Activated naive CD4-positive, alpha-beta T cell treated with Interleukin-2 at 50 U/mL for 16 hours (primary cell): Measurements from ENCODE around the gene NLRP5.
"Not testable (repeated sequence)": the region's sequence is repeated elsewhere in the genome, so short reads cannot be mapped to it uniquely, and the experiment has no call there.

ENCODE experiments used
- DNase-seq: peaks from one replicate; pipeline ENCODE4 v3.0.0-alpha.2; 2020

Gene NLRP5

DNA sequence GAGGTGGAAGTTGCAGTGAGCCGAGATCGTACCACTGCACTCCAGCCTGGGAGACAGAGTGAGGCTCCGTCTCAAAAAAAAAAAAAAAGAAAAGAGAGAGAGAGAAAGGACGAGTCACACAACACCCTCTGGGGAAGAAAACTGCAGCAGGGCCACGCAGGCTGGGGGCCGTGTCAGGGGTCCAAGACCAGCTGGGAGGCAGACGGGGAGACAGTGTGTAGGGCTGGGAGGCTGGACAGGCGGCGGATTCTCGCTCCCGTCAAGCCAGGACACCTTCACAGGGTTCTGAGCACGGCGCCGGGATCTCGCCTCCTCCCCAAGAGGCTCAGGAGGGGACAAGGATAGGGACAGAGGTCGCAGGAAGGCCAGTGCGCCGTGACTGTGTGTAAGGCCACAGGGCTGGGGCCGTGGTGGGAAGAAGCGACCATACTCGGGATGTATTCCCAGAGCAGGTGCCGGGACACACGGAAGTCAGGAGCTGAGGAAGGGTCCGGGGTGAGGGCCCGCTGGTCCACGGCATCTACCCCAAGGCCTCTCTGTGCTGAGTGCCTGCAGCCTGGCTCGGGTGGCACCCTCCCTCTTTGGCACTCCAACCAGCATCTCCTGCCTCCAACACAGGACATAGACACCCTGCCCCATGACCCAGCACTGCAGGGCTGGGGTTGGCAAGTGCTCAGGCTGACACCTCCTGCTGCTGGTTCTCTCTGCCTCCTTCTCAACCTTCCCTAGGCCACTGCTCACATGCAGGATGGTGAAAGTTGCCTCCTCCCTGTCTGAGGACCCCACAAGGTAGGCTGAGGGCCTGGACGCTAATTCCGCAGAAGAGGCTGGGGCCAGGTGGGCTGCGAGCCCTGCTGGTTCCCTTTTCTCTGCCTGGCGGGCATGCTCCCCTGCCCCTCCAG lies 113.3 kb downstream of the NLRP5 start:
- no peak for DNase-seq

DNA sequence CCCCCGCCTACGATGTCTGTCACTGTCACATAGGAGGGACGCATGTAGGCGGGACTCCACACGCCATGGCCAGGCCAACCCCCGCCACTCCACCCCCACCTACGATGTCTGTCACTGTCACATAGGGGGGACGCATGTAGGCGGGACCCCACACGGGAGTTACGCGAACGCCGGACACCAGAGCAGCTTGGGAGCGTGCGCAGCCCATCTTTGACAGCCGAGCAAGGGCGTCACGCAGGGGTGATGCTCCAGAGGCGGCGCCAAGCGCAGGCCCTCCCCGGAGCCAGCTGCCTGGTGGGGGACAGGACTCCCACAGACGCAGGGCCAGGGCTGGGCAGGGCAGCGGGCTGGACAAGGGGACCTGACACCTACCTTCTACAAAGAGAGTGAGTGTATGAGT lies 114.5 kb downstream of the NLRP5 start:
- DNase-seq, result no peak

DNA sequence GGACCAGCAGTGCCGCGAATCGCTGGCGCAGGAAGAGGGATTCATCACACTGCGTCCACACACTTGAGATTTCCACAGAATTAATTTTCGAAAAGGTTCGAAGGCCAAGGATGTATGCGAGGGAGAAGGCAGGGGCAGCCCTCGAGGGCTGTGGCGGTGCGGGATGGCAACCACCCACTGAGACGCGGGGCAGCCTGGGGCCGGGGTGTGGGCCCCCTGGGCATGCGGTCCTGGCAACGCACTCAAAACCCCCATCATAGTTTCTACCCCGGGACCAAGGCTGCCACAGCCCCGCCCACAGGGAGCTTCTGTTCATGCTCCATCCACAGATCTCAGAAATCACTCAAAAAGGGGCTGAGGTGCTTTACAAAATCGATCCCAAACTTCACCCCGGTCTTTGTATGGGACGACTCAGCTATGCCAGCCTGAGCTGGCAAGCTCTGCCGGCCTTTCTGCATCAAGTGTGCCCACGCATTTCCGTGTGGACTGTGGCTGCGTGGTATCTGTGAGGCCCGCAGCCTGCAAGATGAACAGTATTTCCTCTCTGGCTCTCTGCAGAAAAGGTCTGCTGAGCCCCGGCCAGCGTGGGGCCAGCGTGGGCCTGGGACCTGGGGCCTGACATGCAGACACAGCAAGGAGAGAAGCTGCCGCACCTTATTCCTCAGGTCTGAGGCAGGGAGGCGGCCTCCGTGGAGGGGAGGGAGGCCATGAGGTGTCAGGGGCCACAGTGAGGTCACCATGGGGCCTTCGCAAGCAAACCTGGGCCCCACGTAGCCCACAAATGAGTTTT lies 115.4 kb downstream of the NLRP5 start:
- DNase-seq, result no peak

DNA sequence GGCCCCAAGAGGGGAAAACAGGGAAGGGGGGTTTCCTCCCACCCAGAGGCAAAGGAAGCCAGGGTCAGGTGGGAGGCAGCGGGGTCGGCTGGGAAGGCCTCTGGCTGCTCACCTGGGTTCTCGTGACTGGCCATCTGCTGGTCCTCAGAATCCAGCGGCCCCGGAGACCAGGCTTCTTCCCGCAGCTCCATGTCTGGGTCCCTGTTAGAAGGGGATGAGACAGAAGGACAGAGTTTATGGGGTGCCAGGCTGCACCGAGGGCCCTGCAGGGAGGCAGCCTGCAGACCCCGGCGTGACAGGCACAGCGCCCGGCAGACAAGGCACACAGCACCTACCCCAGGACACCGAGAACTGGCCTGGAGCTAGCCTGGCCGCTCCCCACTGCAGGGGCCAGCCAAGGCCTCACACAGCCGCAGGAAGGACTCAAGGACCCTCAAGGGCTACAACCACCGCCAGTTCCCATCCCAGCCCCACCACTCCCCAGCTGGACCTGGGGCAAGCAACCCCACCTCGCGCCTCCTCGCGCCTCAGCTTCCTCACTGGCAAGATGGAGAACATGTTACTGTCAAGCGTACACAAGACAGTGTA lies 116.5 kb downstream of the NLRP5 start:
- no peak for DNase-seq

DNA sequence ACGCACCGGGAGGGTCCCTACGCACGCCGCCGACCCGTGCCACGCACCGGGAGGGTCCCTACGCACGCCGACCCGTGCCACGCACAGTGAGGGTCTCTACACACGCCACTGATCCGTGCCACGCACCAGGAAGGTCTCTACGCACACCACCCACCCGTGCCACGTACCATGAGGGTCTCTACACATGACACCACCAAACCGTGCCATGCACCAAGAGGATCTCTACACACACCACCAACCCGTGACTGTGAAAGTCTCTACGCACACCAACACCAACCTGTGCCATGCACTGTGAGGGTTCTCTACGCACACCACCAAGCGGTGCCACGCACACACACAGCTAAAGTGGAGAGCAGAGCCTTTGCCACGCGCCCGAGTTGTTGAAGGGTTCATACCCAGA lies 117.8 kb downstream of the NLRP5 start:
- no peak for DNase-seq

DNA sequence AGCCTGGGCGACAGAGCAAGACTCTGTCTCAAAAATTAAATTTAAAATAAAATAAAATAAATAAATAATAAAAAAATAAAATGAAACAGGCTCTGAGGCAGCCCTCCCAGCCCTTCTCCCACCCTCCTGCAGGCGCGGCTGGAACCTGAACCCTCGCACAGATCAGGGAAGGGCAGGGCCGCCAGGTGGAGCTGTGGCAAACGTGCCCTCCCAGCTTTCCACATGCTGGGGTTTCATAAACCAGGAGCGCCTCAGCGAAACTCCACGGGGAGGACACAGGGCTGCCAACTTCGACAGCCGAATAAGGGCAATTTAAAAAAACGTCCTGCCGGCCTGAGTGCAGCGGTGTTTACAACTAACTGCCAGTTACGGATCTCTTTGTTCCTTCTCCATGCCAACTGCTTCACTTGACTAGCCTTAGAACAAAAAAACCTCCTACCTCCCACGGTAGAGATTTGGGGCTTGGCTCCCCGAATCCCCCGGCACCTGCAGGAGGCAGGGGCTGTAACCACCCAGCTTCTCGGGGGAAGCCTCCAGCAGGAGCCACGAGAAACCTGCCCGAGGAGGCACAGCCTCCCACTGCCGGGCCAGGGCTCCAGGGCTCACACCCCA lies 118.6 kb downstream of the NLRP5 start:
- peak; percentile 43 for DNase-seq

DNA sequence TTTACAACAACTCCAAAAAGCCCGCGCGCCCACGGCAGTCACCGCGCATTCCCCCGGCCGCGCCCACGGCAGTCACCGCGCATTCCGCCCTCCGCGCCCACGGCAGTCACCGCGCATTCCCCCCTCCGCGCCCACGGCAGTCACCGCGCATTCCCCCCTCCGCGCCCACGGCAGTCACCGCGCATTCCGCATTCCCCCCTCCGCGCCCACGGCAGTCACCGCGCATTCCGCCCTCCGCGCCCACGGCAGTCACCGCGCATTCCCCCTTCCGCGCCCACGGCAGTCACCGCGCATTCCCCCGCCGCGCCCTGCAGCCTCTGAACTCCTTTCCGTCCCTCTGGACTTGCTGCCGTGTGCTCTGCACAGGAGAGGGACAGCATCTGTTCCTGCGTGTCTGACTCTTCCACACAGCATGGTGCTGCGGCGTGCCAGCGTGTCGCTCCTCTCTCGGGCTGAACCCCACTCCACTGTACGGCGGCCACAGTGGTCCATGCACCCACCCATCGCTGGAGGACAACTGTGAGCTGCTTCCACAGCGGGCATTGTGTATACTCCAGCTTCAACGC lies 119.3 kb downstream of the NLRP5 start:
- DNase-seq, result not testable (repeated sequence)

DNA sequence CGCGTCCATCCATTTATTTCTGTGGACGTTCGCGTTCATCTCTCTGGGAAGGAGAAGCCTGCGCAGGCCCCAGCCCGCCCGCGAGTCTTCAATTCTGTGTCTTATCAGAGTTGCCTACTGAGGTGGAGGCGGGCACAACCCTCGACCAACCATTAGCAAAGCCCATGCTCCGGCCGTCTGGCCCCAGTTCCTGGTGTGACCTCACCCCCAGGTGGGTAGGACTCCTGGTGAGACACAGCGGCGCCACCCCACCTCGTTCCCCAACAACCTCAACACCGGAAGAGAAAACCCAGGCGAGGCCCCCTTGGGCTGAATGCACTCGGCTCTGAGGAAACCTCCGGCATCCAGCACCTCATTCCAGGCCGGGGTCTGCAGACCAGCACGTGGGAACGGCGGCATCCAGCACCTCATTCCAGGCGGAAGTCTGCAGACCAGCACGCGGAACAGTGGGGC lies 119.8 kb downstream of the NLRP5 start:
- no peak for DNase-seq

DNA sequence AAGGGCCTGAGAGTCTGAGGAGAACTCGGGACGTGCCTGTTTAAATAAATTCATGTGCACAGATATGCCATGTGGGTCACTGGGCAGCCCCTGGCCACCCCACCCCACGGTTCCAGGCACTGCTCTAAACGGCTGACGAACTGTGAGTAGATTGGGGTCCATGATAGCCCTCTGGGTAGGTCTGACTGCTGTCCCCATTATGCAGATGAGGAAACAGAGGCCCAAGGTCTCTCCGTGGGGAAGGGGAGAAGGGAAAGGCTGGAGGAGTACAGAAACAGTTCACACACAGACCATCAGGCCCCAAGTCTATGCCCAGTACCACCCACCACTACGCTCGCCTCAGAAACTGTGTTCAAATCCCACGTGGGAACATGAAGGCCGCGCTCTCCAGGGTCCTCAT lies 120.4 kb downstream of the NLRP5 start:
- no peak for DNase-seq

DNA sequence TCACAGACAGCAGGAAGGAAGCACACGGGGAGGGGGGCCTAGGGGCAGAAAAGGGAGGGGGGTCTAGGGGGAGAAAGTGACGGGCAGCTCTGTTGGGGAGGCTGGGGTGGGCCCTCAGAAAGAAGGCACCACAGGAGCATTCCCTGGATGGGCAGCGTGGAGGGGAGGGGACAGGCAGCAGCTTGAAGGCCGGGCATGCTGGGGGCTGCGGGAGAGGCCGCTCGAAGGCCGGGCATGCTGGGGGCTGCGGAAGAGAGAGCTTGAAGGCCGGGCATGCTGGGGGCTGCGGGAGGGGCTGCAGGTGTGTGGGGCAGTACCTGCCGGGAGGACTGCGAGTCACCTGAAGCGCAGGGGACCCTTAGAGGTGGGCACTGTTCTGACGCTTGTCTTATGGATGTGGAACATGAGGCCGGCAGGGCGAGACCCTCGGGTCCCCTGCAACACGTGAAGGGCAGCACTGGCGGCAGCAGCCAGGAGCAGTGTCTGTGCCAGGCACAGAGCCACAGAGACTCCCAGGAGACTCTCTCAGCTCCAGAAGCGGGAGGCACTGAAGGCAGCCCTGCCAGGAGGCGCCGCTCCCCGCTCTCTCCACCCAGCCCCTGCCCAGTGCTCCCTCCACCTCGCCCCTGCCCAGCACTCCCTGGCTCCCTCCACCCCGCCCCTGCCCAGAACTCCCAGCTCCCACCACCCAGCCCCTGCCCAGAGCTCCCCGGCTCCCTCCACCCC lies 121.2 kb downstream of the NLRP5 start:
- DNase-seq, result no peak

DNA sequence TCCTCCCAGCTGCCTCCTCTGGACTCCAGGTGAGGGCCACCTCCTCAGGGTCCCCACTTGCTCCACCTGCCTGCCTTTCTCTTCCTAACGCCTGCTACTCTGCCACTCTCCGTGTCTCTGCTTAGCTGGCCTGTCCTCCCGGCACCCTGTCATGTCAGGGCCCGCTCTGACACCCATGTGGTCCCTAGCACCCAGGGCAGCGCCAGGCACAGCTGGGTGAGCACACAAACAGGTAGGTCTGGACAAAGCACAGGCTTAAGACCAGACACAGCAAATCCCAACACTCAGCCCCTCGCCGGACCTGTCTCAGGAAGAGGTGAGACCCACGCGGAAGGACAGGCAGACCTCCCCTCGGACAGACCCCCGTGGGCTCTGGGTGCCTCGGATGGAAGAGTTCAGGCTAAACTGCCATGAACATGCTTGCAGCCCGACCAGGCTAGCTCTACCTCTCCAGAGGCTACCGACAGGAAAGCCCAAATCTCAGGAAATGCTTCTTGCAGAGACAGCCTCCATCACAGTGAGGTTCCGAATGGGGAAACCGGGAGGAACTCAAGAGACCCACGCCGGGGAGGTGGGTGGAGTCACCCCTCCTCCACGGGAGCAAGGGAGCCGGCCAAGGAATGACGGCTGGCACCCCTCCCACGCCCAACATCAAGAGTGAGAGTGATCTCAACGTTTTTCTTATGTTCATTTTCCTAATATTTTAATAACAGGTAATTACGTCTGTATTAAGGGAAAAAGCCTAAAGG lies 122.0 kb downstream of the NLRP5 start:
- no peak for DNase-seq

DNA sequence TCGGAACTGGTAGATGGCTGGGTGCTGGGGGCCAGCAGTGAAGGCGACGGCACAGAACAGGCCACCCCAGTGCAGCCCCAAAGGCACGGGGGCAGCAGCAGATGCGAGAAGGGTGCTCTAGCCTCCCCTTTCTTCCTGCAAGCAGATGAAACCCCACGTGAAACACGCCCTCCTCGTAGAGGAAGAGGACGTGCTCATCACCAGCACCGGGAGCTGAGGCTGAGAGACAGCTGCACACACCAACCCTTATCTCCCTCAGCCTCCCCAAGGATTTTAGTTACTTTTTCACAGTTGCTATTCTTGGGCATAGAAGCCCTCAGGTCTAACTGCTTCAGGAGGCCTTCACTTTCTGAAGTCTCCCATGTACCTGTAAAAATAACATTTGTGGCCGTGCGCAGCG lies 122.7 kb downstream of the NLRP5 start:
- DNase-seq, result no peak

DNA sequence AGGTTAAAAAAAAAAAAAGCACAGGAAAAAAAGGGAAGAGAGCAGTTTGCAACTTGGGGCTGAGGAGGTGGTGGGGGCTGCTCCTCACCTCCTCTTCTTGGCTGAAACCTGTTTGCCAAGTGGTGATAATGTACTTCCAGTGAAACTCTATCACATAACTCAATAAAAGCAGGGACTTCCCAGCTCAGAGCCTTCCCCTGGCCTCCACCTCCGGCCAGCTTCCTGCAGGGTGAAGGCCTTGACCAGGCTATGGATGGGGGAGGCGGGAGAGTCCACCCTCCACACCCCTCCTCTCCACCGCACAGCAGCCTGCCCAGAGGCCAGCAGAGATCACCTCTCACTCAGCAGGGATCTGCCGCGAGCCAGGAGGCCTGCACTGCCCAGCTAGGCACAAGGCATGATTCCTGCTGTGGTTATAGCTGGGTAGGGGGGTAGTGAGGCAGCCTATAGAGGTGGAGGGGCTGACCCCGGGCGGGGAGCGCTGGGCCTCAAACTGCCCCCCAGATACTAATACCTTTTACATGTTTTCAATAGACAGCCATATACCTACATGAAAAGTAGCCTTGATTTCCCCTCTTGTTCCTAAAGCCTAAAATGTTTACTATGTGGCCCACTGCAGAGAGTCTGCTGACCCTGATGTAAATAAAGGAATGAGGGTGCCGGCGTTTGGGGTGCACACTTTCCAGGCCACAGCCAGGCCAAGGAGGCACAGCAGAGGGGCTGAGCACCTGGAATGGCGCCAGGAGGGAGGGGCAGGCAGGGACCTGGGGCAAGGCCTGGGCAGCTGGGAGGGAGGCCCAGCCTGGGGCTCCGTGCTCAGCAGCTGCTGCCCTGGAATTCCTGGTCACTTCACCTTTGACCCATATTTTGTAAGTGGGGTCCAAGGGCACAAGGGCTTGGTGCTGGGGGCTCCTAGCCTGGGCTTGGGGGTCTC lies 124.2 kb downstream of the NLRP5 start:
- DNase-seq, result no peak
